UCSD-AML1 (cell line): ENCODE measurements around the gene PXN.
A peak's percentile ranks its signal among the peaks of the same experiment; 100 is the strongest.

ENCODE experiments used
- DNase-seq: peaks from one replicate; lab custom pipeline; 2025; ENCODE audit not compliant: unreplicated experiment; lab: John Stamatoyannopoulos, UW

Gene PXN

DNA sequence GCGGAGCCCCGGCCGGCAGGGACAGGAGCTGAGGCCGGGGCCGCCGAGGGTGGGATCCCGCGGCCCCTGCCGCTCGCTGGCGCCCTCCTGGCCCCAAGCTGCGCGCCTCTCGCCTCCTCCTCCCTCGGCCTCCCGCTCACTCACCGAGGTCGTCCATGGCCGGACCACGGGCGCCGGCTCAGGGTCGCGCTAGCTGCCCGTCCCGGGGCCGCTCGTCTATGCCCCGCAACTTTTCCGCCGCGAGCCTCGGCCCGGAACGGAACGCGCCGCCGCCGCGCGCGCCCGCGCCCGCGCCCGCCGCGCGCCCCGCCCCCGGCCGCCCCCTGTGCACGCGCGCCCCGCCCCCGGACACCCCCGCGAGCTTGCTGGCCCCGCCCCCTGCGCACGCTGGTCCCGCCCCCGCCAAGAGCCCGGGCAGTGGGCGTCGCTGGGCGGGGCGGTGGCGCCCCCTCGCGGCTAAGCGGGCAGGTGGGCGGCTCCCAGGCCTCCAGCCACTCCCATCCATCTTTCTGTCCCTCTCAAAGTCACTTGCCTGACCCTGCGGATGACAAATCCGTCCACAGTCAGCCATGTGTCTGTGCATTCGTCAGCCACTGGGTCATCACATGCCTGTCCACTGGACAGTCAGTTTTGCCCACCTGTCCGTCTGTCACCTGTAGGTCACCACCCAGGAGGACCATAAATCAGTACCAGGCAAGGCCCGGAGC lies at the start of gene PXN:
TSS of gene PXN (minus strand) at position 258 of the 707 bp plus-strand sequence. CDS start at position 157, 101 bp downstream.
- DNase-seq, result peak; percentile 83

DNA sequence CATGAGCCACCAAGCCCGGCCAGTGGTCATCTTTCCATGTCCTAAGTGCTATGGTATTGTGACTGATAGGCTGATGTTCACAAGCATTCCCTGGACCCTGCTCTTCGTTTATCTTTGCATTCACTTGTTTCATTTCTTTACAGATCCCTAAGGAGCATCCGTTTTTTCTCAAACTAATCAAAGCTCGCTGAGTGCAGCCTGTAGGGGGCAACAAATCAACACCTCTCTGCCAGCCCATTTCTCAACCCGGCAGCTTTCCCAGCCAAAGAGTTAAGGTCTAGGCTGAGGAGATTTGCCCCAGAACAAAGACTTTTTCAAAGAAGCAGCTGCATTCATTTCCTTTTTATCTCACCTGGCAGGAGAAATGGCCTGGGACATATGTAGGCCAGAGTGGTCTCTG lies 48.7 kb upstream of the PXN start:
- DNase-seq, result no peak

DNA sequence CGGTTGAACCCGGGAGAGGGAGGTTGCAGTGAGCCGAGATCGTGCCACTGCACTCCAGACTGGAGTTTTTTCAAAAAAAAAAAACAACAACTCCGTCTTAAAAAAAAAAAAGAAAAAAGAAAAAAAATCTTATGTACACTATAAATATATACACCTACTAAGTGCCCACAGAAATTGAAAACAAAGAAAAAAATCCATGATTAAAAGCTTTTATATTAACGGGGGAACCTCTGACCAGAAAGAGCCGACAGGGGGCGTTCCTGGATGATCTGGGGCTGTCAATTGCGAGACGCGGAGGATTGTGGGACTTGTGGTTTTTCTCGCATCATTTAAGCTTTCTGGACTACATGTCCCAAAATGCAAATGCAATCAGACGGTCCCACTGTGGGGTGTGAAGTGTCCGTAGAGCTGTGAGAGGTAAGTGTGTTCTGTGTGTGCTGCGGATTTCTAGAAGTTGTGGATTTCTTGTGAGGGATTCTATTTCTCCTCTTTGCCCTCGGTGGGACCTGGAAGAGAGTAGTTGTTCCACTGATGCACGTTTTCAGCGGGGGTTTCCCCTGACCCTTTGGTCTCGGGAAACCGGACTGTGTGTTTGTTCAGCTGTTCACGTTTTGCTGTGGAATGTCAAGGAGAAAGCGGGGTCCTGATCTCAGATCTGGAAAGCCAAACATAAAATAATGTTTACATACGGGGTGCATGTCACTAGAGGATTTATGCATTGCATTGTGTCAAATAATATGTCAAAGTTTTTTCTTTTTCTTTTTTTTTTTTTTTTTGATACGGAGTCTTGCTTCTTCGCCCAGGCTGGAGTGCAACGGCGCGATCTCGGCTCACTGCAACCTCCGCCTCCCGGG lies 36.7 kb upstream of the PXN start, which contains the start of gene SIRT4:
TSS of gene SIRT4 (plus strand) at position 360 of the 854 bp plus-strand sequence. CDS start 1,241 bp downstream, outside the sequence.
- DNase-seq, result peak; percentile 81

DNA sequence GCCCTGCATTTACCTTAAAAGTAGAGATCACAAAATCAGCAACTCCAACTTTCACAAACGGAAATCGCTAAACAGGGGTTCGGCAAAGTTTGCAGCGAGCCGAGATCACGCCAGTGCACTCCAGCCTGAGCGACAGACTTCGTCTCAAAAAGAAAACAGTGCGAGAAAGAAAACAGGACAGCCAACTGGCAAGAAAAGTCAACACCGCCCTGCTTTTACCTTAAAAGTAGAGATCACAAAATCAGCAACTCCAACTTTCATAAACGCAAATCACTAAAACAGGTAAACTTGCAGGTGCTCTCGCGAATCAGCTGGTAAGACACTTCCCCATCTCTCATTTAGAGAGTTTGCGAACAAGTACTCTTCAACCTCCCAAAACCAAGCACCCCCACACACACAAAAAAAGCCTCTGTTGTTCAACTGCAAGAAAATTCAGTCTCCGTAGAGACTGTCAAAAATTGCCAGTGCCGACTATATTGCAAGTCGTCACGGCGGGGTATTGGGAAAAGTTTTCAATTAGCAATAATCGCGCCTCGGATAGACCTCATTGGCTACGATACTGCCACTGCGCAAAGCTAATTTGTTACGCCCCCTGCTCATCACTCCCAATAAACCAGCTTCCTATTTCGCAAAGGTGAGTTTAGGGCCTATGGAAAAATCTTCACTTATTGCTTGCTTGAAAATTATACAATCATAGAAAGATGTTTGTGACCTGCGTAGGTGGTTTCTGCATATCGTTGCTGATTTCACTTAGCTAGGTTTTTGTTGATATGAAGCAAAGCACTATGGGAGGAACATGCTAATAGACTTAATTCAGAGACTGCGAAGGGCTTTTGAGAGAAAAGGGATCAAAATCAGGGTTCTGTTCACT lies 27.4 kb upstream of the PXN start, which contains the start of gene RNU4-1:
TSS of gene RNU4-1 (minus strand) at position 577 of the 871 bp plus-strand sequence.
- peak; percentile 70 for DNase-seq

DNA sequence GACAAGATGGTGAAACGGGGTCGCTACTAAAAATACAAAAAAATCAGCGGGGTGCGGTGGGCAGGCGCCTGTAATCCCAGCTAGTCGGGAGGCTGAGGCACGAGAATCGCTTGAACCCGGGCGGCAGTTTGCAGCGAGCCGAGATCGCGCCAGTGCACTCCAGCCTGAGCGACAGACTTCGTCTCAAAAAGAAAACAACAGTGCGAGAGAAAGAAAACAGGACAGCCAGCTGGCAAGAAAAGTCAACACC lies 26.8 kb upstream of the PXN start:
- DNase-seq, result no peak

DNA sequence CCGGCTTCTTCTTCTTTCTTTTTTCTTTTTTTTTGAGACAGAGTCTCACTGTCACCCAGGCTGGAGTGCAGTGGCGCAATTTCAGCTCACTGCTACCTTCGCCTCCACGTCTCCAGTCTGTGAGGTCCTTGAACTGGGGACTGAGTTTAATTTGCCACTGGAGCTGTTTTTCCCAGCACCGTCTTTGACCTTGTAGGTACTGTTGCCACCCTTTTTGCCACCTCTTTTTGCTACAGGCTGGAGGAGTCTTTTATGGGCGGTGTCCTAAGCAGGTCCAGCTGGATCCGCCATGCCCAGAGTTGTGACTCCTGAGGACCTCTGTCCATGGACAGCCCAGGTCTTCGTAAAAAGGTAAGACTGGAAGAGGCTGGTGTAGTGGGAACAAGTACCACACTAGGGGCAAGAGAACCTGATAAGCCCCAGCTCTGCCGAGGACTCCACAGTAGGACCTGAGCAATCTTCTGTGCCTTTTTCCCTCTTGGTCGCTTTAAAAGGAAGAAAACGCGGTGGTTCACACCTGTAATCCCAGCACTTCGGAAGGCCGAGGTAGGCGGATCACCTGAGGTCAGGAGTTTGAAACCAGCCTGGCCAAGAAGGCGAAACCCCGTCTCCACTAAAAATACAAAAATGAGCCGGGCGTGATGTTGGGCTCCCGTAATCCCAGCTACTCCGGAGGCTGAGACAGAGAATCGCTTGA lies 25.2 kb upstream of the PXN start:
- peak; percentile 37 for DNase-seq

DNA sequence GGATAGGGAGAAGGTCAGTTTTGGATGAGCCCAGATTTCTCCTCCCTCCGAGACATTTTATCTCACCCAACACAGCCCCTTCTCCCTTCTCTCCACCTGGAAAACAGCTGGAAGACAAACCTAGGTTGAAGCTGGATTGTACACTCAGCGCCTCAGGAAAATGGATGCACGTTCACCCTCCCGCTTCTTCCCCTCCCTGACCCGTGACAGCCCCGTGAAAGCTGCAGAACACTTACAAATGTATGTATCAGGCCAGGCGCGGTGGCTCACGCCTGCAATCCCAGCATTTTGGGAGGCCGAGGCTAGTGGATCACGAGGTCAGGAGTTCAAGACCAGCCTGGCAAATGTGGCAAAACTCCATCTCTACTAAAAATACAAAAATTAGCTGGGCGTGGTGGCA lies 22.0 kb upstream of the PXN start:
- no peak for DNase-seq

DNA sequence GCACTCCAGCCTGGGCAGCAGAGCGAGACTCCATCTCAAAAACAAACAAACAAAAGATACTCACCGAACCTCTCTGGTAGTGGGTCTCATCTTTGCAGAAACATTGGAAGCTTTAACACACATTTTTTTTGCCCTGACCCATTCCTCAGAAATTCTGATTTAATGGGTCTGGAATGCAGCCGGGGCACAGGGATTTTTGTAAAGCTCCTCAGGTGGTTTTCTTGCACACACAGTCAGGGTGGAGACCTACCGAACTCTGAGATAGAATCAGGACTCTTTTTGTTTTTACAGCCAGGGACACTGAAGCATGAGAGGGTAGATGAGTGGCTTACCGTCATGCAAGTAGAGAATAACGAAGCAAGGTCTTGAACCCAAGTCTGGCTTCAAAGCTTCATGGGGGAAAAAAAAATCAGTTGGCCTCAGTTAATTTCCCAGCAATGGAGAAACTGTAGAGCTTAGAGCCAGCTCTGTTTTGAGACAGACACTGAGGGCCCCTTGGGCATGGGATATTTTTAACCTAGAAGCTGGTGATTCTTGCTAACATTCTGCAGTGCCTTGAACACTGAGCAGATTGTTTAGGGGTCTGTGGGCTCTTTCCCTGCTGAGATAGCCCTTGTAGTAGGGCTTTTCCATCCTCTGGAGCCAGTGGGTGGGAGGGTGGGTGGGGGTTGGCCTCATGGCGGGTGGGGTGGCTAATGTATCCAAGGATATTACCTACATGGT lies 21.4 kb upstream of the PXN start:
- DNase-seq, result no peak

DNA sequence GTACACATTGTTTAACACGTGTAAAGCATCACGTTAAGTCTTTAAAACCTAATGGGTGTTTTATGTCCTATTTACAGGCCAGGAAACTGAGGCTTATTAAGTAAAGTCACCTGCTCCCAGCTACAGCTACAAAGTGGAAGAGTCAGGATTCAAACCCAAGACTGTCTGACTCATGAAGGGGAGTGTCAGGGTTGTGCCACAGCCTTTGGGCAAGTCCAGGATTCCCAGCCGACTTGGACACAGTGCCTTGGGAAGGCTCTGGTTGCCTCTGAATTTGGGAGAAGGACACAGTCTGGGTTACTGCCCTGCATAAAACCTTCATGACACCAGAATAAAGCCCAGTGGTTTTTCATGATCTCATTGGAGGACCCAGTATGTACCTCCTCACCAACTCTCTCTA lies 18.9 kb upstream of the PXN start:
- DNase-seq, result no peak

DNA sequence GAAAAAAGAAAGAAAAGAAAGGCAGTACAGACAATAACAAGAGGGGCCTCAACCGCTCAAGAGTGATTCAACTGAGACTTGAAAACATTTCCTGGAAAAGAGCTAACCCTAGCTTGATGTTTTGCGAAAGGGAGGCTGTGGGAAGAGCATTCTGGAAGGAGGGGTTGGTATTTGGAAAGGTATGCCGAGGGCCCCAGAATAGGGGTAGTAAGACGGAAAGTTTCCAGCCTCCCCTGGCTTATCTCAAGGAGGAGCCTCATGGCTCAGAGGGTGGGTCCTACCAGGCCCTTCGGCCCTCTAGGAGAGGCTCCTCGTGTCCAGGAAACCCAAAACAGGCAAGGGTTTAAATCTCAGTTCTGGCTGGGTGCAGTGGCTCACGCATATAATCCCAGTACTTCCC lies 17.8 kb upstream of the PXN start:
- no peak for DNase-seq

DNA sequence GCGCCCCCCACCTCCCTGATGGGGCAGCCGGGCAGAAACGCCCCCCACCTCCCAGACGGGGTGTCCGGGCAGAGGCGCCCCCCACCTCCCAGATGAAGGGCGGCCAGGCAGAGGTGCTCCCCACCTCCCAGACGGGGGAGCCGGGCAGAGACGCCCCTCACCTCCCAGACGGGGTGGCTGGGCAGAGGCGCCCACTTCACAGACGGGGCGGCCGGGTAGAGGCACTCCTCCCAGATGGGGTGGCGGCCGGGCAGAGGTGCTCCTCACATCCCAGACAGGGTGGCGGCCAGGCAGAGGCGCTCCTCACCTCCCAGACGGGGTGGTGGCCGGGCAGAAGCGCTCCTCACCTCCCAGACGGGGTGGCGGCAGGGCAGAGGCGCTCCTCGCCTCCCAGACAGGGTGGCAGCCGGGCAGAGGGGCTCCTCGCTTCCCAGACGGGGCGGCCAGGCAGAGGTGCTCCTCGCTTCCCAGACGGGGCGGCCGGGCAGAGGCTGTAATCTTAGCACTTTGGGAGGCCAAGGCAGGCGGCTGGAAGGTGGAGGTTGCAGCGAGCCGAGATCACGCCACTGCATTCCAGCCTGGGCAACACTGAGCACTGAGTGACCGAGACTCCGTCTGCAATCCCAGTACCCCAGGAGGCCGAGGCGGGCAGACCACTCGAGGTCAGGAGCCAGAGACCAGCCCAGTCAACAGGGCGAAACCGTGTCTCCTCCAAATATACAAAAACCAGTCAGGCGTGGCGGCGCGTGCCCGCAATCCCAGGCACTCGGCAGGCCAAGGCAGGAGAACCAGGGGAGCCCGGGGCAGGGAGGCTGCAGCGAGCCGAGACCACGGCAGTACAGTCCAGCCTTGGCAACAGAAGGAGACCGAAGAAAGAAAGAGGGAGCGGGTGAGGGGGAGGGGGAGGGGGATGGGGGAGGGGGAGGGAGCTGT lies 12.9 kb upstream of the PXN start:
- no peak for DNase-seq

DNA sequence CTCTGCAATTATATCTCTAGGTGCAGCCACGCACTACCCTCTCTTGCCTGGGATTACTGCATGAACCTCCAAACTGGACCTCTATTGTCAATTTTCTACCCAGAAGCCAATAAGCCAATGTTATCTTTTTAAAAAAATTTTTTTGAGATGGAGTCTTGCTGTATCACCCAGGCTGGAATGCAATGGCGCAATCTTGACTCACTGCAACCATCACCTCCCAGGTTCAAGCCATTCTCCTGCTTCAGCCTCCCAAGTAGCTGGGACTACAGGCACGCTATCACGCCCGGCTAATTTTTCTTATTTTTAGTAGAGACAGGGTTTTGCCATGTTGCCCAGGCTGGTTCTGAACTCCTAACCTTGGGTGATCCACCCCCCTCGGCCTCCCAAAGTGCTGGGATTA lies 11.2 kb upstream of the PXN start:
- DNase-seq, result no peak

DNA sequence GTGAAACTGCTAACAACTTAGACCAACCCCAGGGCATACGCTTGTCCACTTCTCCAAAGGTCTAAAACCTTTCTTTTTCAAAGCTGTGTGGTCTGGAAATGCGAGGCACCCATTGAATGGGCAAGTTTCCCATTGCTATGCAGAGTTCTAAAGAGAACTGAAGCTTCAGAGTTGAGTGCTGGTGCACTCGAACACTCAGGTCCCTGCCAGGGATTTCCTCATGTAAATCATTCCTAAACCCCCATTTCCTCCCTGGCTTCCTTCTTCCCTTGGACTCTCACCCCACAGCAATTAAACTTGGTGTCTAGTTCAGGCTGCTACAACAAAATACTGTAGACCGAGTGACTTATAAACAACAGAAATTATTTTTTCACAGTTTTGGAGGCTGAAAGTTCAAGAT lies 2.2 kb upstream of the PXN start:
- no peak for DNase-seq

DNA sequence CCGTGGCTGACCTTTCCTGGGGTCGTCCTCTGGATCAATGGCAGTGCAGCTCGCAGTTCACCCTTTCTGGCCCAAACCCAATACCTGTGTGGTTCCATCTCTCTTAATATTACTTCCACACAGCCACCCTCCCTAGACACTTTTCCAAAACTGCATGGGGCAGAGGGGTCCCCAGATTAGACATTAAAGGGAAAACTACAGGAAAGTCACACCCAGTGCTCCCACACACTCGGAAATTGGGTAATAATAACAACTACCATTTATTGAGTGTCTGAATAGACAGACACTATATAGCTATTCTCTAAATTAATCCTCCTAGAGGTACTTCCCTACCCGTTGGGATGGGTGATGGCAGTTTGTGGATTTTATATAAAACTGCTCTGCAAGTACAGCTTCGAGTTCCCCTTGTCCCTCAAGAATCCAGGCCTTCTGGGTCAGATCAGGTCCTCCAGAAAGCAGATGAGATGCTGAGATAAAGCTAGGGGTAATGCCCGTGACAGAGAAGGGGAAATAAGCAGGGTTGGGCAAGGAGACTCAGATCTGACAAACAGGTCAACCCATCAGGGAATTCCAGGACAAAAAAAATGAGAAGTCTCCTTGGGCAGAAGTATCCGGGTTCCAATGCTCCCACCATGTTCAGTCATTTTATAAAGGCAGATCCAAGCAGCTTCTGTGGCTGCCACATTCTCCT lies 795 bp upstream of the PXN start:
- DNase-seq, result no peak

DNA sequence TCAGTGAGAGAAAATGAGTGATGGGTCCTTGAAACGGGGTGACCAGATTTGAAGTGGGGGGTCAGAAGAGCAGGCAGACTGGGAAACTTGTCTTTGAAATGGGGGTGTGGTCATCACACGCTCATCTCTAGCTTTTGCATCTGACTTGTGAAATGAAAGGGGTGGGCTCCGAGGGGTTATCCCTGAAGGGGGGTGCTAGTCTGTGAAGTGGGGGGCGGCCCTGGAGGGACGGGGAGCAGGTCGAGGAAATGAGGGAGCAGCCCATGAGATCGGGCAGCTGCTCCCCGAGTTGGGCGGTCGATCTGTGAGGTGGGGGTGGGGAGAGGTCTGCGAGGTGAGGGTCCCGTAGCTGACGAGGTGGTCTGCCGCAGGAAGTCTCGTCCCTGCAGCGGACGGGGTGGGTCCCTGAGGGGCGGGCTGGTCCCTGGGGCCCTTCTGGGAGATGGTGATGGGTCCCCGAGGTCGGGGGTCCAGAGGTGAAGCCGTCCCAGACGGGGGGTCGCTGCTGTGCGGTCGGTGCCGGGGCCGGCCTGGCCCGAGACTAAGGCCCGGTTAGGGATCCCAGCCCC lies 542 bp downstream of the PXN start:
- DNase-seq, result no peak

DNA sequence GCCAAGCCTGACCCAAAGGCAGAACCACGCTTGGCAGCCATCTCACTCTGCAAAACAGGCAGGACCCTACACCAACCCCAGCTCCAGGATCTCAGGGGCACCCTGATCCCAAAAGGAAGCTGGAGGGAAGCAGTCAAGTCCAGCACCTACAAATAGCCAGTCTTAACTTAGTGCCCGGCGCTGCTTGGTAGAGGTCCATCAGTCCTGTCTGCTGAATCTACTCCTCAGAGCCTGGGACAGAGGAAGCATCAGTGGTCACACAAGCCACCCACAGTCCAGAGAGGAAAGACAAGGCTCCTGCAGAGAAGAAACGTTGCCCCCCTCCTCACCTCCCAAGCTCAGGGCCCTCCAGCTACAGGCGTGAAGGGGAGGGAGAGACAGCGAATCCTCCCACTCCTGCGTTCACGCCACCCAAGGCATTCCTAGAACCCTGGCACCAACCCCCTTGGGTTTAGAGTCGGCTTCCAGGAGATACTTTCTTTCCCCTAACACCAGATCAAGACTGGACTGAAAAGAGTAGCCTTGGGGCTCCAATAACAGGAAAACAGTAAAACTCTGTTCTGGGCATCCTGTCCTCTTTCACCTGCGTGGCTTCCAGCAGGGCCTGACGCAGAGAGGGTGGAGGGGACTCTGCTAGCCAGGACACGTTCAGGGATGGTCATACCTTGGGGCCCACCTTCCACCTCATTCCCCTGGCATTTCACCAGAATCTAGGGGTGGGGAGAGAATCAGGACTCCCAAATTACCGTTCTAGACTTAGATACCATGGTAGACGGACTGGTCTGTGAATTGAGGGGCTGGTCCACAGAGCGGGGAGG lies 1.2 kb downstream of the PXN start:
- DNase-seq, result no peak

DNA sequence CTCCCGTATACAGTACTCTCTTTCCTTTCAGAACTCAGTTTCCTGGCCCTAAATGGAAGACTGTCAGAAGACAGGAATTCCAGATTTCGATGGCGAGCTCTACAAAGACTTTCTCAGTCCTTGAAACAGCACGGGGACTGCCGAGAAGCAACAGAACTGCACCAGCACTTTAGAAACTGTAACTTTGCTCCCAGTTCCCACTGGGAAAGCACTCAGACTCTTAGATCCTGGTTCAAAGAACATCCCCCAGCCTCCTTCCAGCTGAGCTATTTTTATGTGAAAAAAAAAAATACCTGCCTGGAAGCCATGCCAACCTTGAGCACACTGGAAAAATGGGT lies 1.8 kb downstream of the PXN start:
- DNase-seq, result no peak
